H1 (cell line): Measurements from ENCODE around the gene CXCR5. TPM values are rescaled to one million over a fixed set of nuclear protein-coding genes. Genes with fewer than 3 reads are reported as not detected.

Experiments
- BCL11A ChIP-seq, 2 experiments: IDR thresholded peaks; one replicate each; pipeline ENCODE4 v1.6.1; 2011; ENCODE audit warnings: low read depth in 2 of 2, low read length in 2 of 2, mild to moderate bottlenecking in 2 of 2
- CBX5 ChIP-seq: fragments of 300-800, 300-1000 bp; sonication (generic); IDR thresholded peaks from 2 replicates; pipeline ENCODE4 v1.7.1; 2016; ENCODE audit warnings: antibody characterized with exemption, low read length, low read depth
- CBX8 ChIP-seq: fragments of 300-800, 300-1000 bp; sonication (generic); IDR thresholded peaks from 2 replicates; pipeline ENCODE4 v1.7.1; 2016; ENCODE audit warnings: low read depth, low read length, borderline replicate concordance
- CHD1 ChIP-seq: IDR thresholded peaks from 2 replicates; pipeline ENCODE4 v1.6.1; 2012; ENCODE audit warnings: low read depth, low read length, improper control_type of control experiment
- CREB1 ChIP-seq: IDR thresholded peaks from 2 replicates; pipeline ENCODE4 v1.6.1; 2012; ENCODE audit warnings: inconsistent platforms
- GTF2F1 ChIP-seq: IDR thresholded peaks from 2 replicates; pipeline ENCODE4 v1.6.1; 2012; ENCODE audit warnings: low read depth, low read length, improper control_type of control experiment, borderline replicate concordance
- HDAC6 ChIP-seq: IDR thresholded peaks from one replicate; pipeline ENCODE4 v1.7.1; 2012; ENCODE audit warnings: low read depth, mild to moderate bottlenecking, inconsistent platforms, low read length, moderate library complexity
- NRF1 ChIP-seq: IDR thresholded peaks from 2 replicates; pipeline ENCODE4 v1.6.1; 2011; ENCODE audit warnings: mild to moderate bottlenecking, low read depth, low read length, improper control_type of control experiment
- SIRT6 ChIP-seq: IDR thresholded peaks from one replicate; pipeline ENCODE4 v1.7.1; 2012; ENCODE audit warnings: low read length, inconsistent platforms
- SIX5 ChIP-seq: IDR thresholded peaks from 2 replicates; pipeline ENCODE4 v1.6.1; 2011; ENCODE audit warnings: mild to moderate bottlenecking, low read depth, low read length
- SP4 ChIP-seq: IDR thresholded peaks from 2 replicates; pipeline ENCODE4 v1.6.1; 2012; ENCODE audit warnings: low read length, inconsistent platforms
- SUZ12 ChIP-seq: fragments of 200-600 bp; sonication (generic); IDR thresholded peaks from 2 replicates; pipeline ENCODE4 v1.6.1; 2012; ENCODE audit warnings: mild to moderate bottlenecking, inconsistent platforms, low read length, moderate library complexity, mixed read lengths
- TAF1 ChIP-seq: IDR thresholded peaks from 2 replicates; pipeline ENCODE4 v1.6.1; 2011; ENCODE audit warnings: mild to moderate bottlenecking, low read depth, low read length
- TAF7 ChIP-seq: optimal IDR thresholded peaks from 2 replicates; pipeline ENCODE3; 2011; ENCODE audit warnings: low read depth, mild to moderate bottlenecking, inconsistent platforms, low read length, moderate library complexity, borderline replicate concordance
- TBP ChIP-seq: IDR thresholded peaks from 2 replicates; pipeline ENCODE4 v1.6.1; 2011; ENCODE audit warnings: low read depth, low read length, improper control_type of control experiment
- polyA plus RNA-seq, 7 experiments: library from polyadenylated mRNA; depleted of rRNA in 3 of 7; stranded (reverse) in 5 of 7; unstranded in 2 of 7; fragments of >200 nt in 5 of 7; fragments of 200-250 nt in 2 of 7; gene quantifications; 1 replicate in 5 of 7; 2 replicates in 1 of 7; 4 replicates in 1 of 7; pipeline versions ENCODE4 v1.2.1 to v1.2.3, GENCODE V29; 2011 to 2013; ENCODE audit warnings: missing spikeins in 2 of 7, mixed read lengths in 2 of 7
- total RNA-seq: library from RNA; stranded (reverse); fragmentation: NEBNext Ultra II Directional; extraction: Animal tissue kit (Norgen Biotek cat#: 25700); gene quantifications from 2 replicates; pipeline ENCODE4 v1.2.1, GENCODE V29; 2021

CXCR5 gene
- total and polyA plus RNA-seq, 2 of the 8 experiments (the other 6 are each of a cell fraction or from before 2014, with no cell fraction given) = not detected

- TF ChIP-seq SUZ12 (0 out of 2 replicates have a peak, but pooled peaks have one; percentile 31), SIX5 (no peak), CBX5 (no peak), NRF1 (no peak), HDAC6 (no peak), CBX8 (no peak), GTF2F1 (no peak), SIRT6 (no peak), TAF7 (peak; percentile 11), CREB1 (peak; percentile 65), BCL11A (IDR thresholded peaks at IDR 0.05; ENCODE audit: low read depth in 2 of 2, low read length in 2 of 2) (no peak), SP4 (peak; percentile 18; the same call in 1 of the 2 replicates), CHD1 (no peak), TAF1 (no peak; the same call in 1 of the 2 replicates), TBP (peak; percentile 66)
Measured at GRCh38 chr11:118911880-118912741, 28.4 kb downstream of the CXCR5 start (continued).
